HEK293T (cell line): Measurements from ENCODE around the gene ERVFRD-1.

ENCODE experiments used
- ARNT ChIP-seq: fragments of 450-650 bp; IDR thresholded peaks from 2 replicates; pipeline ENCODE4 v1.6.1; 2017; ENCODE audit warnings: mild to moderate bottlenecking
- FOXM1 ChIP-seq: fragments of 450-650 bp; IDR thresholded peaks from 2 replicates; pipeline ENCODE4 v1.6.1; 2017; ENCODE audit warnings: mild to moderate bottlenecking, borderline replicate concordance

- TF ChIP-seq ARNT (no peak), FOXM1 (no peak)
These were observed 32.2 kb upstream of the ERVFRD-1 start for GRCh38 chr6:11143394-11144371.
